GM12878 (cell line): ENCODE data around the gene BCAR3. TPM values are rescaled to one million over a fixed set of nuclear protein-coding genes. Genes with fewer than 3 reads are reported as not detected.
A peak's percentile ranks its signal among the peaks of the same experiment; 100 is the strongest.

Source experiments
- ATAC-seq: fragments of 200-7000 bp; cut with Tn5 transposase; 3 replicates; pipeline ENCODE4 v1.9.1; 2020; ENCODE audit warnings: mild to moderate bottlenecking, moderate library complexity
- BruUV-seq: library from RNA; stranded (reverse); fragments of 400-500 nt; replicated peaks from 2 replicates; lab custom pipeline; 2021; lab: Mats Ljungman, UMichigan
- CTCF ChIA-PET: fragments of 300-600 bp; sonication (Branson Sonifier 250); formaldehyde crosslinking; extraction: SDS; loops from one replicate; lab custom pipeline; 2021; ENCODE audit warnings: inconsistent platforms; lab: Yijun Ruan, JAX
- POLR2A ChIA-PET: fragments of 350-600 bp; formaldehyde crosslinking; extraction: SDS; loops from one replicate; lab custom pipeline; 2021; ENCODE audit warnings: inconsistent platforms; lab: Charles Lee
- RAD21 ChIA-PET: fragments of 300-600 bp; sonication (Branson Sonifier 250); formaldehyde crosslinking; loops from one replicate; lab custom pipeline; 2023; ENCODE audit warnings: antibody characterized with exemption; ENCODE audit not compliant: unreplicated experiment; lab: Charles Lee
- SMC1A ChIA-PET: fragments of 300-600 bp; sonication (Branson Sonifier 250); formaldehyde crosslinking; loops from one replicate; lab custom pipeline; 2023; ENCODE audit not compliant: unreplicated experiment, uncharacterized antibody; lab: Charles Lee
- DNase-seq: peaks from one replicate; pipeline ENCODE4 v3.0.0-alpha.2; 2011; ENCODE audit warnings: low read depth, low spot score
- FAIRE-seq: peaks from 3 replicates; lab custom pipeline; 2011; peaks lifted over from hg19 to GRCh38; lab: Jason Lieb, UNC
- H2AFZ ChIP-seq: 2 replicates; pipeline ENCODE4 v1.6.0; 2011; ENCODE audit warnings: low read depth, low read length, control low read depth; ENCODE audit not compliant: control insufficient read depth
- H3K27ac ChIP-seq: 2 replicates; pipeline ENCODE4 v1.5.1; 2011; ENCODE audit warnings: control low read depth; ENCODE audit not compliant: control insufficient read depth, insufficient read depth
- H3K27me3 ChIP-seq, 2 experiments: replicated peaks in 1 of 2; 2 replicates each; pipeline versions ENCODE4 v1.6.0 to v1.6.1; 2011; ENCODE audit warnings: low read length in 1 of 2; ENCODE audit not compliant: control insufficient read depth in 2 of 2, insufficient read depth in 2 of 2
- H3K36me3 ChIP-seq, 2 experiments: 2 replicates each; pipeline ENCODE4 v1.5.1; 2011; ENCODE audit warnings: low read length in 1 of 2; ENCODE audit not compliant: control insufficient read depth in 2 of 2, insufficient read depth in 2 of 2
- H3K4me1 ChIP-seq: 2 replicates; pipeline ENCODE4 v1.6.1; 2011; ENCODE audit warnings: mild to moderate bottlenecking, low read length, moderate library complexity, mixed read lengths; ENCODE audit not compliant: control insufficient read depth, insufficient read depth
- H3K4me2 ChIP-seq: 2 replicates; pipeline ENCODE4 v1.6.0; 2011; ENCODE audit warnings: control low read depth; ENCODE audit not compliant: control insufficient read depth, insufficient read depth
- H3K4me3 ChIP-seq: fragments of 200-600 bp; sonication (generic); 2 replicates; pipeline ENCODE4 v1.5.1; 2016
- H3K79me2 ChIP-seq: 2 replicates; pipeline ENCODE4 v1.6.0; 2011; ENCODE audit warnings: low read length; ENCODE audit not compliant: control insufficient read depth, insufficient read depth
- H3K9ac ChIP-seq: 2 replicates; pipeline ENCODE4 v1.8.0; 2011; ENCODE audit warnings: low read length, control low read depth, mixed read lengths; ENCODE audit not compliant: control insufficient read depth, insufficient read depth
- H3K9me3 ChIP-seq: replicated peaks from 3 replicates; pipeline ENCODE4 v1.5.1; 2011; ENCODE audit warnings: mild to moderate bottlenecking, low read length; ENCODE audit not compliant: control insufficient read depth, insufficient read depth
- H4K20me1 ChIP-seq: 2 replicates; pipeline ENCODE4 v1.6.0; 2011; ENCODE audit not compliant: control insufficient read depth, insufficient read depth
- BMI1 ChIP-seq: fragments of 450-650 bp; IDR thresholded peaks from 2 replicates; pipeline ENCODE4 v1.6.1; 2016; ENCODE audit warnings: mild to moderate bottlenecking, moderate library complexity, borderline replicate concordance
- EZH2 ChIP-seq: IDR thresholded peaks from 2 replicates; pipeline ENCODE4 v1.6.1; 2012; ENCODE audit warnings: low read depth, mild to moderate bottlenecking, control low read depth, inconsistent platforms, low read length, borderline replicate concordance; ENCODE audit not compliant: control insufficient read depth
- SP1 ChIP-seq: IDR thresholded peaks from one replicate; pipeline ENCODE4 v1.6.1; 2011; ENCODE audit warnings: low read depth, low read length
- TCF7 ChIP-seq: IDR thresholded peaks from 2 replicates; pipeline ENCODE4 v1.6.1; 2014; ENCODE audit warnings: antibody characterized with exemption, borderline replicate concordance
- WGBS: methylation state at CpG from one replicate; pipeline ENCODE4 v1.1.6; 2016; ENCODE audit warnings: low lambda C conversion rate; ENCODE audit not compliant: insufficient replicate concordance, insufficient coverage; ENCODE audit errors: missing lambda C conversion rate; 5-methylcytosine and 5-hydroxymethylcytosine counted together
- in situ Hi-C: fragments of 300-500 bp; cut with MboI; formaldehyde crosslinking; loops from 9 replicates; pipeline ENCODE4 v1.14.3; 2018; ENCODE audit warnings: mixed read lengths
- intact Hi-C: fragments of 100-400 bp; cut with micrococcal nuclease; formaldehyde crosslinking; loops from one replicate; pipeline ENCODE4 v1.14.2; 2022; ENCODE audit not compliant: unreplicated experiment
- polyA plus RNA-seq, 11 experiments: library from polyadenylated mRNA; depleted of rRNA in 4 of 11; unstranded in 6 of 11; stranded (reverse) in 5 of 11; fragments of >200 nt; fragmentation: Nextera tagmentation in 4 of 11; fragmentation: Illumina TruSeq in 1 of 11; extraction: Ambion mirVana in 4 of 11; extraction: Trizol in 1 of 11; gene quantifications; 1 replicate in 1 of 11; 2 replicates in 10 of 11; pipeline versions ENCODE4 v1.2.1 to v1.2.3, GENCODE V29; 2011 to 2016; ENCODE audit warnings: inconsistent platforms in 2 of 11, missing spikeins in 2 of 11, low read depth in 1 of 11
- total RNA-seq, 4 experiments: library from RNA; depleted of rRNA in 3 of 4; stranded (reverse); fragments of >200 nt in 3 of 4; fragmentation: Illumina TruSeq in 1 of 4; extraction: Trizol in 1 of 4; gene quantifications; 2 replicates each; pipeline versions ENCODE4 v1.2.1 to v1.2.3, GENCODE V29; 2013 to 2021

The BCAR3 gene
- total and polyA plus RNA-seq, 10 of the 15 experiments (the other 5 are each of a cell fraction or from before 2014, with no cell fraction given): 1.3 to 6.6 (median 1.8) TPM

DNA sequence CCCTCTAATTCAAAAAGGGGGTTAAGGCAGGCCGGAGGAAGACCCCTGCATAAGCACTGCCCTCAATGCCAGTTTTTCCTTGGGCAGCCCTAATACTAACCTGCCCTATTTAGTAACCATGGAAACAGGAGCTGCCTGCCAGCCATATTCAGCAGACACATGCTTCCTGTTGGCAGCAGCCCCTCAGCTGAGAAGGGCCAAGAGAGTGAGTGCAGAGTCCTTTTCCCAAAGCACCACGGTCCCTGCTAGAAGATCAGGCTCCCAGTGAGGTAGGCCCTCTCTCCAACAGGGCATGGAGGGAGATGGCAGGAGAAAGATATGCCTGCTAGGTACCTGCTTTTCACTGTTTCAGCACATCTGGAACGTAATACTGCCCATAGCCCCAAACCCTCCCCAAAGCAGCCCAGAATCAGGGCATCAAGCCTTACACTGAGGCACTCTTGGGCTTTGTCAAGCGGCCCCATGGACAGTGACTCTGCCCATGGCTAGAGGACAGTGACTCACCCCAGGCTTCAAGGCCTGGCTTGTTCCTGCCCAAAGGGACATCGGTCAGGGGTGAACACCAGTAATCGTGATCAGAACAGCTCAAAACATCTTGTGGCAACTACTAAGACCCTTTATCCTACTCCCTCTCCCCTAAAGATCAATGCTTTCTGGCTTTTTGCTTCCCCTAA is 64.5 kb downstream of the BCAR3 start:
- H2AFZ ChIP-seq: no peak overlapping the region
- RAD21 ChIA-PET: interaction anchor here (0.7 to 5.3 kb wide), 7 partner anchors 9 to 313 kb away, joined by 3 to 24 read pairs (median 4); no protein-coding TSS in a partner anchor
- ATAC-seq (no peak), DNase-seq (no peak), FAIRE-seq (no peak)
- TF ChIP-seq TCF7 (no peak), BMI1 (peak; percentile 67)
- POLR2A ChIA-PET: interaction anchor here (1.0 kb wide), 2 partner anchors 8 to 12 kb away, joined by 3 read pairs; no protein-coding TSS in a partner anchor
- H3K27me3 ChIP-seq: peaks cover 0 to 2% of the 10 kb centered on the region in 2 experiments; a peak in 3 of 4 replicates
- no peaks in the 10 kb centered on the region for H3K79me2 ChIP-seq
- no TSS peak for BruUV-seq
- H3K9me3 ChIP-seq: no peaks in the 10 kb centered on the region
- intact Hi-C loops (no loop called here), in situ Hi-C loops (no loop called here)
- 67% methylated on average over 6 of the region's 6 CpGs for WGBS
- SMC1A ChIA-PET: interaction anchor here (0.9 to 2.8 kb wide), 10 partner anchors 9 to 312 kb away, joined by 3 to 9 read pairs (median 4); no protein-coding TSS in a partner anchor
- CTCF ChIA-PET: interaction anchor here (0.5 to 2.2 kb wide), 8 partner anchors 8 to 1424 kb away, joined by 3 to 13 read pairs (median 5); no protein-coding TSS in a partner anchor
- no peaks in the 10 kb centered on the region for H3K36me3 ChIP-seq
- H3K4me1 ChIP-seq: peaks cover 25% of the 10 kb centered on the region
- H3K4me2 ChIP-seq: no peak overlapping the region
- H3K4me3 ChIP-seq: no peak overlapping the region
- no peak overlapping the region for H3K9ac ChIP-seq
- H3K27ac ChIP-seq: no peak overlapping the region
- peaks cover 7% of the 10 kb centered on the region; the same call in 1 of the 2 replicates for H4K20me1 ChIP-seq

DNA sequence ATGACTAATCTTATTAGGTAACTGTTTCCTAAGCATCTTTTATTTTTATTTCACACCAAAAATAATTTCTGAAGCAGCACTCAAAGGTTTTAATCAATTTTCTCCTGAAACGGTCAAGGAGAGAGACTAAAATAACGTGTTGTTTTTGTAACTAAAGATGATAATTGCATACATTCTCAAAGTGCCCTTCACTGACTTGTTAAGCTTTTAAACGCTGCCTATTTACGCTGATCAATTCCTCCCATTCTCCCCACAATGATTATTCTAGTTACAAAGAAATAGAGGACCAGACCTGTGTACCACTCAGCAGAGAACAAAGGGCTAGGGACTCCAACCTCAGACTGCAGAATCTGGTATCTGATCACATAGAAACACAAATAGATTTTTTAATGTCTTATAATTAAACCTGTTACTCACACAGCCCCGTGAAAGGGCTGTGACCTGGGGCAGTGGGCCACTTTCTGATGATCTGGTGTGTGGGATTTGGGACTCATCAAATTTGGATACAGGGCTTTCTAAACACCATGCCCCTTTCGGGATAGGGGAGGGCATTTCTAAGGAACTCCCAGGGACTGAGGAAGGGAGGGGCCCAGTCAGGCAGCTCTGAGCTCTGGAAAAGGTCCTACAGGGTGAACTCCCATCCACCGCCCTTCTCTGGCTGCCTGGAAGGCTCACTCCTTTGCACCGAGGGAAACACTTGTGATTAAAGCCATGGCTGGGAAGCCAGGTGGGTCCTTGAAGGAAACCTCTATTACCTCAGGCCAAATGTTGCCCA is 65.2 kb downstream of the BCAR3 start:
- CTCF ChIA-PET: interaction anchor here (0.8 to 2.2 kb wide), 6 partner anchors 13 to 199 kb away, joined by 3 to 13 read pairs (median 4); no protein-coding TSS in a partner anchor
- Histone ChIP-seq H3K4me1 (peaks cover 25% of the 10 kb centered on the region), H2AFZ (no peak overlapping the region), H3K27me3 (peaks cover 0 to 2% of the 10 kb centered on the region in 2 experiments; a peak in 3 of 4 replicates), H3K9ac (no peak overlapping the region), H4K20me1 (peaks cover 7% of the 10 kb centered on the region; the same call in 1 of the 2 replicates), H3K9me3 (no peaks in the 10 kb centered on the region), H3K79me2 (no peaks in the 10 kb centered on the region), H3K27ac (no peak overlapping the region), H3K4me3 (no peak overlapping the region), H3K4me2 (peak overlapping the region; percentile 9), H3K36me3 (no peaks in the 10 kb centered on the region)
- 60% methylated on average over 8 of the region's 8 CpGs for WGBS
- RAD21 ChIA-PET: interaction anchor here (0.7 to 3.7 kb wide), 7 partner anchors 8 to 312 kb away, joined by 3 to 13 read pairs (median 4); no protein-coding TSS in a partner anchor
- ATAC-seq (no peak; the same call in 2 of the 3 replicates), FAIRE-seq (no peak), DNase-seq (no peak)
- no TSS peak for BruUV-seq
- in situ Hi-C loops: no loop called here
- POLR2A ChIA-PET: no interaction called here
- SMC1A ChIA-PET: interaction anchor here (0.7 to 2.8 kb wide), 10 partner anchors 8 to 196 kb away, joined by 3 to 9 read pairs (median 3); no protein-coding TSS in a partner anchor
- intact Hi-C loops: no loop called here
- no peak for TF ChIP-seq SP1
- 0 out of 2 replicates have a peak, but pooled peaks have one; percentile 57 for TF ChIP-seq EZH2
